T-helper 2 cell treated with Interferon-gamma antibody and Interleukin-4, amounts not matched to agents 100 ng/mL and 5 ng/mL, for 36 hours (primary cell): ENCODE measurements around the gene SCP2. TPM values are rescaled to one million over a fixed set of nuclear protein-coding genes. Genes with fewer than 3 reads are reported as not detected.

Experiments
- intact Hi-C: fragments of 100-400 bp; cut with micrococcal nuclease; formaldehyde crosslinking; loops from one replicate; pipeline ENCODE4 v1.15.1; 2023
- total RNA-seq: library from RNA; stranded (reverse); gene quantifications from 2 replicates; pipeline ENCODE4 v1.2.3, GENCODE V29; 2022

The SCP2 gene
- total RNA-seq, 1 donor from 2014 or later: 82.5 TPM

GRCh38 chr1:53094533-53094919 lies 167.4 kb downstream of the SCP2 start:
- intact Hi-C loops: no loop called here

Other genes starting within 250 kb of the SCP2 start
- 18.5 and 19.4 TPM in 2 replicates for gene COA7, start 228.9 kb upstream of the SCP2 start, total RNA-seq
- gene ZYG11B, start 200.8 kb upstream of the SCP2 start, total RNA-seq: 13.3 and 13.6 TPM in 2 replicates
- gene ZYG11A, start 84.5 kb upstream of the SCP2 start, total RNA-seq: 0.39 and 0.57 TPM in 2 replicates
- 66.4 and 74.1 TPM in 2 replicates for gene ECHDC2, start 5.5 kb upstream of the SCP2 start, total RNA-seq
- gene PODN, start 134.9 kb downstream of the SCP2 start, total RNA-seq: not detected in 2 replicates
- not detected in 2 replicates for gene SLC1A7, start 215.4 kb downstream of the SCP2 start, total RNA-seq